ENCODE measurements around the gene MLLT3.

MLLT3 gene

DNA sequence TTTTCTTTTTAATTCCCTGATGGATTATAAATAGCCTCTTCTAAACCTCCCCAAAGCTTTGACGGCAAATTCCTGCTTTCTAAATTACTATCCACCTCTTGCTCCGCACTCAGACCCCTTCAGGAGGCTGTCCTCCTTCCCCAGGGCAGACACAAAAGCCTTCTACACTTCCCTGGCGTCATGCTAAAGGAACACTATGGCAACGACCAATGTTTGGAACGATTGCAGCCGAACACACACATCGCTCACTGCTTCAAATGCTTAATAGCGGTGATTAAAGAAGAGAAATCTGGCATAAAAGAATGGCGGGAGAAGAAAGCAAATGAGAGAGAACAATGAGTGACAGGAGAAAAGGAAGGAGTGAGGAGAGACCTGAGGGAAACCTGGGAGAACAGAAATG, 297.3 kb downstream of the MLLT3 start:
- no peak for DNase-seq

DNA sequence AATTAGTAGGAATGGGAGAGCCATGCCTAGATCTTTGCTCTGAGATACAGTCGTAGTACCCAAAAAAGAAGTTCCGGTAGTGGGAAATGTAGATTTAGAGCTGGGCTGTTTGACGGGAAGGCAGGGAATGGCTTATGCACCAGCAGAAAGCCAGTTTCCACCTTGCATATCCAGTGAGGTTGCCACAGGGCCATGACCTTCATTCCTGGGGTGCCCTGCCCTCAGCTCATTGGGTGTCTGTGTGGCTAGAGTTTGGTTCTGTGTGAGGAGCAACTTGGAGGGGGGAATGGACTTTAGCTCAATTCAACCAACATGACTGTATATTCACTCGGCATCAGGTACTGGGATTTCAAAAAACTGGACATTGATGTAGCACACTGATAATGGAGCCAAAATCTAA, 300.1 kb downstream of the MLLT3 start:
- no peak for DNase-seq

DNA sequence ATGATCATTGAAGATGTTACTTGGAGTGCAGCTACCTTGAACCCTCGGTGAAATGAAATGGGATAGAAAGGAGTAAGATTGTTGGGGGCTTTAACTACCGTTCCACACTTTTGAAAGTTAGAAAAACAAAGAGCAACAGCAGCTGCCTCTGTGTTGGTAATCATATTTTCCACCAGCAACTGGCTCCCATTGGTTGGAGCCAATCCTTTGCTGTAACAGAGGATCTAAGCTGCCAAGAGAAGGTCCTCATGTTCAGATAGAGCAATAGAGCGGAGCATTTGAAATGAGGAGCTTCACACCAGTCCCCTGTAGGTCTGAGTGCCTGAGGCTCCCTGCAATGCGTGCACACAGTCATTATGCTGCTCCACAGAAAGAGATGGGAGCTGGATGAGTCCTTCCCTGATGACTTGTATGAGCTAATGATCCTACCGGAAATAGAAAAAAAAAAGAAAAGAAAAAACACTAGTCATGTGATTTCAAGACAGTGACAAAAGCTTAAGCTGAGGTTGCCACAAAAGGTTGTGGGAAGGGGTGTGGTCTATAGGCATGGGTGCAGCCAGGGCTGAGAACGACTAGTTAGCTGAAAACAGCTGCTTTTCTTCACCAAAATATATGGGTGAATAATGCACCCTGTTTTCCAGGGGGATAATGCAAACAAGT, 300.7 kb downstream of the MLLT3 start:
- peak in 2 of 4 experiments; percentile 14 to 39 for DNase-seq

DNA sequence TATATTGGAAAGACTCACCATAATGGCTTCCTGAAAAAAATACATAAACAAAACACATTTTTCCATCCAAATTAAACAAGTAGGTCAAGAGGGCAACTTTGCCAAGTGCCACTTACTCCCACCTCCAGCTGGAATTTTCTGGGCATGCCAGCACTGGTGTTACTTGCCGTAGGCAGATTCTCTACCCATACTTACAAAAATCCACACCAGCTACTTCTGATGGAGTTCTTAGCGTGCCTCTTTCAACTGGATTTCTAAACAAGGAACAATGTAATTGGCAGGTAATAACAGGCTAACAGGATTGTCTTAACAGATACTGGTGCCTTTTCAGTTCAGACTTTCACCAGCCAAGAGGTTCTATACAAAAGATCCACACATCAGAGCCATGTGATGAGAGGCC, 301.4 kb downstream of the MLLT3 start:
- no peak for DNase-seq

DNA sequence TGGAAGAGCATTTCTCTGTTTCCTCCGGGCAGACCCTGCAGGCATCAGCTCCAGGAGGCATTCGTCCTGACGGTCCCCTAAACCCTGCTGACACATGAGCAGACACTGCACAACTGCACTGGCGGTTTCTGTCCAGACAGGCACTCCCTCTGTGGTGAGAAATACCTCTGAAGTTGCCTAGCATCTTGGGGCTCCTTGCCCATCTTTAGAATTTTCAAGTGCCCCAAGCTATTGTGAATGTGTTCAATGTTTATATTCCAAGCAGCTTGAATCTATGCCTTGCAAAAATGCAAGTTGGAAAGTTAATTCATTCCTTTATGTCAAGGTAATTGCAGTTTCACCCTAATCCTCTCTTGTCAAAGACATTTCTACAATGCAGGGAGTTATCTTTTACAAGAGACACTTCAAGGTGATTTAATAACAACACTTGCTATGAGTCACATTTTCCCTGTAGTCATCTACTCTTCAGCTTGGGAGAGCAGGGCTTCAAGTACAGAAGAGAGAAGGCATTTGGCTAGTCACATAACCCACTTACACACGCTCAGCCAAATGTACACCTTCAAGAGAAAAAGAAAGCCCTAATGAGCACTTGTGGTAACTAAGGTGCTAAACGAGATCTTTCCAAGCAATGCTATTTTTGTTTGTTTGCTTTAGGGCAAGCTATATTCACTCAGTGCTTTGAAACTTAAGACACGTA, 302.5 kb downstream of the MLLT3 start:
- DNase-seq = peak in 1 of 4 experiments; percentile 6

DNA sequence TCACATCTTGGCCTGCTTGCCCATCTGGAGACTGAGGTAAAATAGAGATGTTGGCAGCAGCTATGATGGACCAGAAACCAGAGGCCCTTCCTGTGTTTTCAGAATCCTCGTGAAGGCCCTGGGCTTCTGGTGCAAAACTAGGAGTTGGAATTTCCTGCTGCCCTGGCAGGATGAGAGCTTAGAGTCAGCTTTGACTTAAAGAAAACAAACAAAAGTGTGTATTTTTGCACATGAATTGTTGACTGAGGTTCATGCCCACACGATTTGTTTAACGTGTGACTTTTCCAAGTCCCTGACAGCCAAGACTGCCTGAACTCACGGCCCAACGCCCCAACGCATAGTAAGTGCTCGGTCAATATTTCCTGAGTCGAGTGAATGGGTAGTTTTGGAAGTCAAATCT, 303.1 kb downstream of the MLLT3 start:
- DNase-seq = no peak

DNA sequence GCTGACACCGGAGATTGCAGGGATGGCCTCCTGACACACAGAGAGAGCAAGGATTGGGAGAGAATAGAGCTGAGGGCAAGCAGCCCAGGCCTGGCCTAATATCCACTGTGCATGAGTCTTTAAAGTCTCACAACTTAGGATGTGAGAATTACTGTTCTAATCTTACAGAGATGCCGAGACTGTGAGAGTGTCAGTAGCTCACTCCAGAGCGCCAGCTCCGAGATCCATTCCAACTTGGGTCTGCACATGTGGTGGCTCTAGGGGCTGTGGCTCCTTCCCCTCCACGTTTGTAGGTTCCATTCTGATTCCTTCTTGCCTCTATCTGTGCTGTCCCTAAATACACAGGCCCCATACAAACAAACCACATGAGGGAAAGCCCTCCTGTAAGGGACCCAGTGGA, 304.6 kb downstream of the MLLT3 start:
- DNase-seq = no peak

DNA sequence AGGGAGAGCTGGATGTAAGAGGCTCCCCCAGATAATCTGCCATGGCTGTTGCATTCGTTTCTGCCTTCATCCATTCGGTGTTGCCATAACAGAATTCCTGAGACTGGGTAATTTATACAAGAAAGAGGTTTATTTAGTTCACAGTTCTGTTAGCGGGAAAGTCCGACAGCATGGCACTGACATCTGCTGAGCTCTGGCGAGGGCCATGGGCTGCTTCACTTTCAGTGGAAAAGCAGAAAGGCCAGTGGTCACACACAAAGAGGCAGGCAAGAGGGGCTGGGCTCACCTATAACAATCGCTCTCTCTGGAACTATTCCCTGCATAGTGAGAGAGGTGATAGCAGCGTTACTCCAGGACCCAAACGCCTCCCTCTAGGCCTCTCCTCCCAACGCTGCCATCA, 305.9 kb downstream of the MLLT3 start:
- DNase-seq = no peak

DNA sequence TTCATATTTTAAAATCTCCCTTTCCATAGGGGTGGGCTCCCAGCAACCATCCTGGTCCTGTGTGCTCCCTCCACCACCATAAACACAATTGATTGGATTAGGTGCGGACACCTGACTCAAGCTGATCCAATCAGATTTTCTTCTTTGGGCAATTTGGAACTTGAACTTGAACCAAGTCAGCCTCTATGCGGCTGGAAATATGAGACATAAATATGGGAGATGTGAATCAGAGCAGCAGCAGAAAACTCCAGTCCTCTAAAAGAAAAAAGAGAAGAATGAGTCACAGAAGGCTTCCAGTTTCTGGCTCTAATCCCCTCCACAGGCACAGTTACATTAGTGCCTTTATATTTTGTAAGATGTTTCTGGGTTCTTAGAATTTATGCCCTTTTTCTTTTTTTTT, 306.6 kb downstream of the MLLT3 start:
- no peak for DNase-seq

DNA sequence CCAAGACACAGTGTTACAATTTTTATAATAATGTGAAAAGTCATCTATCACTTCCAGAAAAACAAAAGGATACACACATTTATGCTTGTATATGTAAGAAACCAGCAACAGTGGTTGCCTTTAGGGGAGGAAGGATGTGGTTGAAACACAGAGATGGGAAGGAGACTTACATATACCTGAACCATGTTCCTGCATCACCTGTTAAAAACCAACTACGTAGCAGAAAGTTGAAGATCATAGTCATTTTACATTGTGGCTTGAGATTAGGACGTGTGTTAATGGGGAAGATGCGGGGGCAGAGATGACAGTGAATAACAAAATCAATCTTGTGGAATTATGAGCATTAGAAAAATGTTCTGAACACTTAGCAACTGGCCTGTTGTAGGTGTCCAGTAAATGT, 307.3 kb downstream of the MLLT3 start:
- no peak for DNase-seq

DNA sequence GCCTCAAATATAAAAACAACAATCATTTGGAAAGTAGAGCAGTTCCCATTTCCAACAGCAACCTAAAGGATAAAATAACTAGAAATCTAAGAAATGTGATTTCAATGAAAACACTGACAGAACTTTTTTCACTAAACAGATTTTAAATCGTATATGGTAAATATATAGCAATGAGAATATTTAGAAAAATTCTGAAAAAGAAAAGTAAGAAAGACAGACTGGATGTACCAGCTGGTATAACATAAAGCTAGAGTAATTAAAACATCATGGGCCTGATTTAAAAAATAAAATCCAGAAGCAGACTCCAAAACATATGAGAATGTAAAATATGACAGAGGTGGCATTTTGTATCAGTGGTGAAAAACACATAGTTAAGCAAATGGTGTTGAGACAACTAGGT, 308.9 kb downstream of the MLLT3 start:
- DNase-seq = no peak

DNA sequence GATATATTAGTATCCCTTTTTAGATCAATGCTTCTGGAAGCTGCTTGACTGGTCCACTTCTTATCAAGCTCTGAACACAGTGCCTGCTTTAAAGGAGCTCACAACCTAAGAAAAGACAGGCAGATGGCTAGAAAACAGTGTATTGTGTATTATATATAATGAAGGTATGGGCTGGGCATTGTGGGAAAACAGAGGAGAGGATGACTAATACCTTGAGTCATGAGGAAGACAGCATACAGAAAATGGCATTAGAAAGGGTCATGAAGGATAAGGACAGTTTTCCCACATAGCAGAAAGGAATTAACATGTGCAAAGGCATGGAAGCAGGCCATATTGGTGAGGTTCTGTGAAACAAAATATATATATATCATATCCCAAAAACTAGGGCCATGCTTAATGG, 309.6 kb downstream of the MLLT3 start:
- no peak for DNase-seq

DNA sequence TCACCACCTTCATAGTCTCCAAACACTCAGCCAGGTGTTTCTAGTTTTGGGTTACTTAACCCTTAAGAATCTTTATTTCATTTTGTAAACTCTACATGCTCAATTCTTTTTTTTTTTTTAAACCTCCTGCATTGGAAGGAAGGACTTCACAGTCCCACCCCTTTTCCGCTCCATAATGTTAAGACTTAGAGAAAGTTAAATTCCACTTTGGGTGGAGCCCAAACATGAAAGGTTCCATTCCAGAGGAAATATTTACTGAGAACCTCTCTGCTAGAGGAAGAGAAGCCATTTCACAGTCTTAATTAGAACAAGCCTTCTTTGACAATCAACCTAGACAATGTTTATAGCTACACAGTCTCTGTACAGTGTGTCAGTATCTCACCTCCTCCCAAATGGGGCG, 312.3 kb downstream of the MLLT3 start:
- no peak for DNase-seq

DNA sequence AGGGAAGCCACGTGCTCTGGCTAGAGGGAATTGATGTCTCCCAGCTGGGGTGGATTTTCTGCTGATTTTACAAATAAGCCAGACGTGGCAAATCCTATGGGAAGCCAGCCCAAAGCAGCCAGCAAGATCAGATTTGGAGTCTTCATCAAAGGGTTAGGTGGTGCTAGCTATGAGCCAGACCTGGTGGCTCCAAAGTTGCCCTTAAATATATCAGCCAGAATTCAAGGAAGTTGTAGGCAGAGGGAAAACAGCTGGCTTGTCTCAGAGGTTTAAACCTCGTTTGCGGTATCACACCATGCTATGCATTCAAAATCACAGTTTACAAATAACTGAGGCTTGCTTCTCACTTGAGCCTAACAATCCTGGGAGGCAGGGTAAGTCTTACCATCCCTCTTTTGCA, 313.2 kb downstream of the MLLT3 start:
- no peak for DNase-seq

DNA sequence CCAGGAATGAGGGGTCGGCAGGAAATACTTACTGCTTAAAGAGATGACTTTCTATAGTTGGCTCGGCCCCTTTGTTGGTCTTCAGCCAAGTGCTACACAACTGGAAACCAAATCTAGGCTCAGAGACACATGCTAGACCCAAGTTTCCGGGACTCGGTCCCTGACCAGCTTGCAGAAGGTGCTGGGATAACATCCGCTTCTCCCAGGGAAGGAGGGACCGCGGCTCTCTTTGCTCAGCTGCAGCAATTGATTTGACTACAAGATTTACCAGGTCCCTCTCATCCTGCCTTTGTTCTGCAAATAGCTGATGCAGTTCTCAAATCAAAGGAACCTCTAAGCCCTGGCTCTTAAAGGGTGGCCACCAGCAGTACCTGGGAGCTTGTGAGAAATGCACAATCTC, 314.7 kb downstream of the MLLT3 start:
- DNase-seq = no peak

DNA sequence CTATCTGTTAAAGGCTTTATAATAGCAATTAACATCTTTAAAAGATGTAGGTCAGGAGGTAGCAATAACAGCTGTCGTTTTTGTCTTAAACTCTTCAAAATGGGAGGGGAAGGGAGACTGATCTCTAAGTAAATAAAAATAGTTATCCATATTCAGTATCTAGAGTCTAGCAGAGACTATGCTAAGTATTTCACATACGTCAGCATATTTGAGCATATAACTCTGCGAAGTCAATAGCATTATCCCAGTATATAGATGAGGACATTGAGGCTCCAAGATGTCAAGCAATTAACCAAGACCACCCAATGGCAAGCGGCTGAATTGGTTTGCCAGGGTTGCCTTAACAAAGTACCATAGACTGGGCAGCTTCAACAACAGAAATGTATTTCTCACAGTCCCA, 316.8 kb downstream of the MLLT3 start:
- DNase-seq = no peak

DNA sequence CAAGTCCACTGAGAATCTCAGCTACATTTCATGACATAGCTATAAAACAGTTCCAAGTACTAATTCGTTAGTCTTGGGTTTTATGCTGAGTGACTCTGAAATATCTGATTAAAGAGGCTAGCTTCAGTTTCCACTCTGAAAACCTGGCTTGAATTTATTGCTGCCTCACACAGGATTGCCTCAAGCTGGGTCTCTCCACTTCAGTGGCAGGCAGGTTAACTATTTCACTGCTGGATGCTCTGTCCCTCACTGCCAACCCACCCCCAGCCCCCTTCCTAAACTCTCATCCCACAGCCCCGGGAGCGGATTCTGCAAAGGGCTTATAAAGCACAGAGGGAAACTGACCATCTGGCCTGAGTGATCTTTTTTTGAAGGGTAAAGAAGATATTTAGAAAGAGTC, 318.3 kb downstream of the MLLT3 start:
- DNase-seq = no peak

DNA sequence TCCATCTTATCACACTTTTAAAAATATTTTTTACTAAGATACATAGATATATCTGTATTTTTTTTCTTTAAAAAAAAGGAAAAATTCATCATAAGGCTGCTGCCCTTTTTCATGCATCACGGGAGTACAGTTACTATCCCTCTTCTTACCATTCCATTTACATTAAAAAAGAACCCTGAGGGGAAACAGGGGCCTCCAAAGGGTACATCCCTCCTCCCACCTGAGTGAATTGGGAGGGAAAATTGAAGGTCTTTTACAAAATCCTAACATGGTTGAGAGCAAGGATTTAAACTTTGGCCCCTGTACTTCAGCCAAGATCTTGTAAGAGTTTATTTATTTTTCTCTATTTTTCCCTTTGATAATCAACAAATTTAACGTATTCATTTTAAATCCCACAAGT, 319.2 kb downstream of the MLLT3 start:
- no peak for DNase-seq

DNA sequence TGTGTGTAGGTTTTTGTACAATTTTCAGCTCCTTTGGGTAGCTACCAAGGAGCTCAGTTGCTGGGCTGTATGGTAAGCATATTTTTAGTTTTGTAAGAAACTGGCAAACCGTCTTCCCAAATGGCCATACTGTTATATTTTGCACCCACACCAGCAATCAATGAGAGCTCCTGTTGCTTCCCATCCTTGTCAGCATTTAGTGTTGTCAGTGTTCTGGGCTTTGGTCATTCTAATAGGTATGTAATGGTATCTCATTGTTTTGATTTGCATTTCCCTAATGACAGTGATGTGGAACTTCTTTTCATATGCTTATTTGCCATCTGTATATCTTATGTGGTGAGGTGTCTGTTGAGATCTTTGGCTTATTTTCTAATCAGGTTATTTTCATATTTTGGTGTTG, 320.1 kb downstream of the MLLT3 start:
- DNase-seq = no peak

DNA sequence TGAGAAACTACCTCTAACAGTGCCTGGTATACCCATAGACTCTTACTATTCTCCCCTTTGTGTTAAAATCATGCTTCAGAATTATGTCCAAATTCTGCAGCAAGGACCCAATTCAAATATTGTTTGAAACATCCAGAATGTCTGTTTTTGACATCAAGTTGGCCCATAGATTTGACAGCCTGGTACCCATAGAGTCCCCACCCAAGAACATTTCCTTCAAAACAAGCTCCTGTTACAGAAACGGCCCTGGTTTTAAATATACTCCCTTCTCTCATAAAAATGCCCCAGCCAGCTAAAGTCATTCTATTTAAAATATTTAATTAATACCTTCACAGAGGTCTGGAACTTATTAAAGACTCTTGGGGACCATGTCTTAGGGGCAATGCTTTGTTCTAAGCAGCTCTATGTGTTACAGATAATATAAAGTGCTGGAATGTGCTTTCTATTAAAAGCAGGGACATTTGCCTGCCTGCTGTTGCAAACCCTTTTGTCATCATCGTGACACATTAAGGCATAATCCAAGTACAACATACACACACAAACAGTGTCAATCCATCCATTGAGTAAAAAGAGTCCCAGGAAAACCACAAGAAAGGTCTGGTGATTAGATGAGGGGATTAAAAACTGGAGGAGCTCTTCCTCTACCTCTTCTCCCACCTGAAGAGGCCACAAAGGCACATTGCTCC, 321.7 kb downstream of the MLLT3 start:
- DNase-seq = no peak

DNA sequence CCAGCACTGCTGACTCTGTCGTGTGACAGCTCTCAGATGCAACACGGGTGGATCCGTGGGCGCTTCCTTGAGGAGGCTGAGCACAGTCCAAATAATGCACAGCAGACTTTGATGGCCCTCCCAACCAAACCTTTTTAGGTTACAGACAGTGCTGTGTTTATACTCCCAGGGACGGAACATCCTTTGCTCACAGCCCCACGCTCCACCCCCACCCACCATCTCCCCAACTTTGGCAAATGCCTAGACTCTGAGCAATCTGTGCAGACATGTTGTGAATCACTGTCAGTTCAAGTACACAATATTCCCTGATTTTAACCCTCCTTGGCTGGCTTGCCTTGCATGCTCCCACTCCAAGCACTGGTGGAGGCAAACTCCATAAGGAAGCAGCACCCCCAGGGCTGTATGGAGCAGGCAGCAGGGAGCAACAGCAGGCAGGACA, 324.6 kb downstream of the MLLT3 start:
- no peak for DNase-seq

DNA sequence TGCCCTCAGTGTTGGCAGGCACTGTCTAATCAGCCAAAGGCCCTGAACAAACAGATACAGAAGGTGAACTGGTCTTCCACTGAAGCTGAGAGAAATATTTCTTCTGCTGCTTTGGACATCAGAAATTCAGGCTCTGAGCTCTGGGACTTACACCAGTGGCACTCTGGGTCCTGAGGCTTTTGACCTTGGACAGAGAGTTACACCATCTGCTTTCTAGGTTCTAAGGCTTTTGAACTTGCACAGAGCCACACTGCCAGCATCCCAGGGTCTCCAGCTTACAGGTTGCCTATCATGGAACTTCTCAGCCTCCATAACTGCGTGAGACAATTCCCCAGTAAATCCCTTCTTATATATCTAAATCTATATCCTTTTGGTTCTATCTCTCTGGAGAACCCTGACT, 326.7 kb downstream of the MLLT3 start:
- DNase-seq = no peak

DNA sequence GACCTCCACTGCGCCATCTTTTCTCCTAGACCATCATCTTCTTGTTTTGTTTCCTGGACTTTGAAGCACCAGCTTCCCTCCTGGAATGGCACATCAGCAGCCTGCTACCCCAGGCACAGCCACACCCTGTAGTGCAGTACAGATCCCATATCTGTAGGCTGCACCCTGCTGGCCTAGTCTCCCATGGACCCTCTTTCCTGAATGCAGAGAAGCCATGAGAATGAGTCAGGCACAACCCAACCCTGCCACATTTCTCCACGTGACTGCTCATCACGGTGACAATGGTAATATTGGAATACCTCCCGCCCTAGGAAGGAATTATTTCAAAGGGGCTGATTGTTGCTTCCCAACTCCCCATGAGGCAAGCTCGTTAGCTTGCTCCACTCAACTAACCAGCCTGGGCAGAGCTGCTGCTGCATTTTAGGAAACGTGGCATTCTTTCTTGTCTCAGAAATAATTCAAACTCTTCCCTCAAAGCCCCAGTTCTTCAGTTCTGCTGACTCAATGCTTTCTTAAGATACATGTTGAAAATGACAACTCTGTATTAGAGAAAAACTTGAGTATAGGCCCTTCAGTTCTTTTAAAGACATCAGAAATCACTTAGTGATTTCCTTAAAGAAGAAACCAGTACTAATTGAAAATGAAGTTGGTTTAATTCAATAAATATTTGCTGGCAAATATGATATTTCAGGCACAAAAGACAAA, 328.1 kb downstream of the MLLT3 start:
- no peak for DNase-seq

DNA sequence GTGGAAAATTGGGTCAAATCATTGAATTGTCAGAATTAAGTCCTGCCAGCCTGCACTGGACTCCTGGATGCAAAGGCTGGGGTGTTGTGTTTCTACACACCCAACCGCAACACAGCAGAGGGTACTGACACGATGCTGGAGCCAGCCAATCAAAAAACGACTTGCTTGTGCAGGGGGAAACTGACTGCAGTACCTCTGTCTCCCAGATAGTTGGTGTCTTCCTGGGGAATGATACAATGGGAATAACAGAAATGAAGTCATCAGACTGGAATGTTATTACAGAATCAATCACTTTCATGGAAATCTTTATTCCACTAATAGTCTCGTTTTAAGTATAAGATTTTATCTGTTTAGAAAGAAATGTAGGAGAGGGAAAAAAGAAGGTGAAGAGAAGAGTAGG, 330.3 kb downstream of the MLLT3 start:
- DNase-seq = no peak
